ENCODE data around the gene ABCF1.

ABCF1 gene

GRCh38 chr6:30626484-30627366, 55.5 kb downstream of the ABCF1 start, which contains the start of gene ATAT1:
TSS of gene ATAT1 (plus strand) at chr6:30626874.
- DNase-seq (ENCODE audit: low read depth in 2 of 2) = peak; percentile 82 to 83

DNA sequence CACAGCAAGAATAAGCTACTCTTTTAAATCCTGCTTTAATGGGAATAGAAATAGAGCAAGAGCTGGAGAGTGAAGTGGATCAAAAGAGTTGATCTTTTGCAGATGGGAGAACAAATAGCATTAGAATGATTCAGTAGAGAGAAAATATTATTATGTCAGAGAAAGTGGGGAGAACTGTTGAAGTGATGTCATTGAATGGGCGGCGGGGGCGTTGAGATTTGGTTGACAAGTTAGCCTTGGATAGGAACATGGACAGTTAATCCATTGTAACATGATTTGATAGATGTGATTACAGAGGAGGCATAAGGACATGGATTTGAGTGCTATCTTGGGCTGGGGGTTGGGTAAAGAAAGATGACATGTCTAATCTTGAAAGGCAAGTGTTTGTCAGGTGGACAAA, 64.6 kb downstream of the ABCF1 start:
- DNase-seq (ENCODE audit: low read depth in 2 of 2) = no peak

DNA sequence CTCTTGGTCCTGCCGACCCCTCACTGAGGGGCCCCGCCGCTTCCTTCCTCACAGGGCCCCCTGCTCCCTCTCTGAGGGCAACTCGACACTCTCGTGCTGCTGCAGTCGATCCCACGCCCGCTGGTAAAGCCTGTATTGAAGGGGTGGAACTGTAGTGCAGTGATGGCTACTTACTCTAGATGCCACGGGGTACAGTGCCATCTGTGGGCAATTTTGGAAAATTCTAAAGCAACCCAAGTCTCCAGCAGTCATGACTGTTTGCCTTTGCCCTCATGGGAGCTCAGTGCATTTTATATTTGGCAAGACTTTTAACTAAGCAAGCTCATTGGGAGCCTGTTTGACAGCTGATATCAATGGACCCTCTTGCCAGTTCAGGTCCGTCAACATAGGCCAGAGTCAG, 69.2 kb downstream of the ABCF1 start:
- DNase-seq (ENCODE audit: low read depth in 2 of 2) = no peak

DNA sequence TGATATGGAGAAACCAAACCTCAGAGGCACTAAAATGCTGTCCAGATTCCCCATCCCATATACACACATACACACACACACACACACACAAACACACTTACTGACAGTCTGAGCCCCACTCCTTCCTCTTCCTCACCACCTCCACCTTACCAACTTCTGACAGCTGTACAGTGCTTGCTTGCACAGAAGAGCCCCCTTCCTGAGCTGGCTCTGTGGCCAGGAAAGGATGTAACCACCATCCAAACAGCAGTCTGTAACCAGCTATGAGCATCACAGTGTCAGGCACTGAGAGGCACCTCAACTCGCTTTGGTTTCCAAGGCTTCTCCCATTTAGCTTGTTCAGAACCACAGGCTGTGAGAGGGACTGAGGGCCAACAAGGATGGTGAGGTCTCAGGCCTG, 69.8 kb downstream of the ABCF1 start:
- no peak for DNase-seq (ENCODE audit: low read depth in 2 of 2)

All from stimulated activated CD4-positive, alpha-beta T cell treated with anti-CD3 and anti-CD28 coated beads, Interleukin-1b, Interleukin-23, amount 100 ng/mL, for 4 hours (primary cell).